Tibial nerve (tissue), 3 donors: ENCODE results near the gene TSHZ3.

Experiments
- POLR2A ChIP-seq, 2 donors: fragments of 450-650 bp; IDR thresholded peaks; one replicate each; pipeline ENCODE4 v1.6.1; 2017; ENCODE audit warnings: antibody characterized with exemption in 2 of 2, mild to moderate bottlenecking in 2 of 2, moderate library complexity in 2 of 2
- TF ChIP-seq, protein P1 (sequence below), 5 experiments: fragments of 200-600 bp in 3 of 5; fragments of 450-650 bp in 2 of 5; sonication (generic) in 3 of 5; IDR thresholded peaks; one replicate each; pipeline ENCODE4 v1.5.1; 2016 to 2019; ENCODE audit warnings: antibody characterized with exemption in 5 of 5, mild to moderate bottlenecking in 3 of 5, moderate library complexity in 2 of 5

DNA sequence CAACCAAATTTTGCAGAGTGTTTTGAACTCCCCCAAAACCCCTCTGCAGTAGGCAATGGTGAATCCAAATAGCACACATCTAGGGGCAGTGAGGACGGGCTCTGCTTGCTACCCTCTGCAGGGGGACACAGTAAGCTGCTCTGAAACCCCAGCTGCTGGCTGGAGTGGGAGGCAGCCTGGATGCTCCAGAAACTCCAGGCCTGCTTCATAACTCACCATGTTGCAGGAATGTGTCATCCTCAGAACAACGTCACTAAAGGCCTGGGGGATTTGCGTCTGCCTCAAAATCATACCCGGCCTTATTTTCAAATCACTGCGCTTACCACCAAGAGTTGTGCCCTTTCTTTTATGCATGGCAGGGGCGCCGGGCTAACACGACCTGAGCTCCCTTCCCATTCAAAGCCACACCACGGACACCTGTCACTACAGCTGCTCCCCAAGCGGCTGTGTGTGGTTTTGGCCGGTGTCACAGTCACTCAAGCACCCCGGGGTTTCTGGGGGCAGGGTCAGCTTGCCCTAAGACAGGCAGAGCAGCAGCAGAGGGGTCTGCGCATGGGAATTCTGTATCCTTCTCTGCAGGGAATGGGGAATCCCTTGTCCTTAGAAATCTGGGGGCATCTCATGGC, 93.9 kb downstream of the TSHZ3 start:
- TF ChIP-seq, protein P1, sequence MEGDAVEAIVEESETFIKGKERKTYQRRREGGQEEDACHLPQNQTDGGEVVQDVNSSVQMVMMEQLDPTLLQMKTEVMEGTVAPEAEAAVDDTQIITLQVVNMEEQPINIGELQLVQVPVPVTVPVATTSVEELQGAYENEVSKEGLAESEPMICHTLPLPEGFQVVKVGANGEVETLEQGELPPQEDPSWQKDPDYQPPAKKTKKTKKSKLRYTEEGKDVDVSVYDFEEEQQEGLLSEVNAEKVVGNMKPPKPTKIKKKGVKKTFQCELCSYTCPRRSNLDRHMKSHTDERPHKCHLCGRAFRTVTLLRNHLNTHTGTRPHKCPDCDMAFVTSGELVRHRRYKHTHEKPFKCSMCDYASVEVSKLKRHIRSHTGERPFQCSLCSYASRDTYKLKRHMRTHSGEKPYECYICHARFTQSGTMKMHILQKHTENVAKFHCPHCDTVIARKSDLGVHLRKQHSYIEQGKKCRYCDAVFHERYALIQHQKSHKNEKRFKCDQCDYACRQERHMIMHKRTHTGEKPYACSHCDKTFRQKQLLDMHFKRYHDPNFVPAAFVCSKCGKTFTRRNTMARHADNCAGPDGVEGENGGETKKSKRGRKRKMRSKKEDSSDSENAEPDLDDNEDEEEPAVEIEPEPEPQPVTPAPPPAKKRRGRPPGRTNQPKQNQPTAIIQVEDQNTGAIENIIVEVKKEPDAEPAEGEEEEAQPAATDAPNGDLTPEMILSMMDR (IDR thresholded peaks at IDR 0.05), result no peak
- TF ChIP-seq POLR2A (IDR thresholded peaks at IDR 0.05), result no peak
